Stimulated activated naive CD8-positive, alpha-beta T cell treated with anti-CD3 and anti-CD28 coated beads, Interleukin-15, Interleukin-2, amounts not matched to agents 100 ng/mL and 50 ng/mL, for 24 hours (primary cell): Measurements from ENCODE around the gene IL17D.
"Not testable (repeated sequence)": the region's sequence is repeated elsewhere in the genome, so short reads cannot be mapped to it uniquely, and the experiment has no call there.

Experiments
- H3K27ac Mint-ChIP-seq: one replicate; pipeline ENCODE4 v1.8.0; 2021; ENCODE audit warnings: mild to moderate bottlenecking, mixed read lengths
- H3K27me3 Mint-ChIP-seq: one replicate; pipeline ENCODE4 v1.8.0; 2021; ENCODE audit warnings: mixed read lengths
- H3K36me3 Mint-ChIP-seq: one replicate; pipeline ENCODE4 v1.8.0; 2021; ENCODE audit warnings: low read depth, mixed read lengths
- H3K4me1 Mint-ChIP-seq: one replicate; pipeline ENCODE4 v1.8.0; 2021; ENCODE audit warnings: low read depth, mixed read lengths
- H3K4me3 Mint-ChIP-seq: one replicate; pipeline ENCODE4 v1.8.0; 2021; ENCODE audit warnings: mild to moderate bottlenecking, mixed read lengths
- H3K9me3 Mint-ChIP-seq: one replicate; pipeline ENCODE4 v1.8.0; 2021; ENCODE audit warnings: mixed read lengths

Gene IL17D

GRCh38 chr13:20721058-20721453 lies 17.6 kb downstream of the IL17D start:
- Mint-ChIP-seq H3K27me3 (peaks cover 17% of the 10 kb centered on the region), H3K27ac (no peak overlapping the region), H3K36me3 (no peaks in the 10 kb centered on the region), H3K4me1 (peaks cover 8% of the 10 kb centered on the region), H3K9me3 (no peaks in the 10 kb centered on the region), H3K4me3 (no peak overlapping the region)

GRCh38 chr13:20721454-20722357 lies 18.2 kb downstream of the IL17D start:
- Mint-ChIP-seq H3K27me3 (peaks cover 17% of the 10 kb centered on the region), H3K9me3 (no peaks in the 10 kb centered on the region), H3K27ac (no peak overlapping the region), H3K4me3 (peak overlapping the region; percentile 48), H3K4me1 (peaks cover 8% of the 10 kb centered on the region), H3K36me3 (no peaks in the 10 kb centered on the region)

GRCh38 chr13:20727856-20728255 lies 24.4 kb downstream of the IL17D start:
- H3K27ac Mint-ChIP-seq = no peak overlapping the region
- peaks cover 4% of the 10 kb centered on the region for H3K27me3 Mint-ChIP-seq
- H3K4me1 Mint-ChIP-seq = peaks cover 2% of the 10 kb centered on the region
- H3K36me3 Mint-ChIP-seq = peaks cover 21% of the 10 kb centered on the region
- no peaks in the 10 kb centered on the region for H3K9me3 Mint-ChIP-seq
- H3K4me3 Mint-ChIP-seq = no peak overlapping the region

GRCh38 chr13:20728579-20729311 lies 25.2 kb downstream of the IL17D start:
- no peaks in the 10 kb centered on the region for H3K4me1 Mint-ChIP-seq

GRCh38 chr13:20729633-20730585 lies 26.4 kb downstream of the IL17D start:
- no peak overlapping the region for H3K27ac Mint-ChIP-seq

More at GRCh38 chr13:20728579-20729311, 25.2 kb downstream of the IL17D start:
- Mint-ChIP-seq H3K36me3 (peaks cover 21% of the 10 kb centered on the region), H3K9me3 (no peaks in the 10 kb centered on the region), H3K4me3 (no peak overlapping the region), H3K27ac (no peak overlapping the region), H3K27me3 (no peaks in the 10 kb centered on the region)

GRCh38 chr13:20738616-20739015 lies 35.1 kb downstream of the IL17D start:
- H3K4me3 Mint-ChIP-seq = no peak overlapping the region
- no peaks in the 10 kb centered on the region for H3K4me1 Mint-ChIP-seq
- H3K9me3 Mint-ChIP-seq = no peaks in the 10 kb centered on the region
- peaks cover 17% of the 10 kb centered on the region for H3K36me3 Mint-ChIP-seq
- H3K27ac Mint-ChIP-seq = no peak overlapping the region
- H3K27me3 Mint-ChIP-seq = no peaks in the 10 kb centered on the region

More at GRCh38 chr13:20729633-20730585, 26.4 kb downstream of the IL17D start:
- Mint-ChIP-seq H3K4me3 (no peak overlapping the region), H3K36me3 (peaks cover 21% of the 10 kb centered on the region), H3K27me3 (no peaks in the 10 kb centered on the region), H3K9me3 (no peaks in the 10 kb centered on the region), H3K4me1 (no peaks in the 10 kb centered on the region)

GRCh38 chr13:20740021-20740420 lies 36.5 kb downstream of the IL17D start:
- Mint-ChIP-seq H3K27ac (no peak overlapping the region), H3K9me3 (no peaks in the 10 kb centered on the region), H3K4me1 (no peaks in the 10 kb centered on the region), H3K36me3 (peaks cover 24% of the 10 kb centered on the region), H3K27me3 (no peaks in the 10 kb centered on the region), H3K4me3 (no peak overlapping the region)

GRCh38 chr13:20743830-20744404 lies 40.4 kb downstream of the IL17D start:
- not testable (repeated sequence) for H3K4me3 Mint-ChIP-seq, H3K9me3 Mint-ChIP-seq, H3K4me1 Mint-ChIP-seq, H3K27me3 Mint-ChIP-seq, H3K27ac Mint-ChIP-seq
- H3K36me3 Mint-ChIP-seq = peaks cover 40% of the 10 kb centered on the region

- Mint-ChIP-seq H3K27ac (no peak overlapping the region), H3K36me3 (peaks cover 60% of the 10 kb centered on the region)
These were observed 45.9 kb downstream of the IL17D start for GRCh38 chr13:20749377-20749776.

GRCh38 chr13:20754009-20754408 lies 50.5 kb downstream of the IL17D start:
- Mint-ChIP-seq H3K4me3 (no peak overlapping the region), H3K9me3 (peaks cover 40% of the 10 kb centered on the region), H3K27me3 (no peaks in the 10 kb centered on the region), H3K27ac (no peak overlapping the region), H3K4me1 (no peaks in the 10 kb centered on the region), H3K36me3 (peaks cover 65% of the 10 kb centered on the region)

More at GRCh38 chr13:20749377-20749776, 45.9 kb downstream of the IL17D start:
- Mint-ChIP-seq H3K4me3 (no peak overlapping the region), H3K27me3 (no peaks in the 10 kb centered on the region), H3K9me3 (peaks cover 44% of the 10 kb centered on the region), H3K4me1 (no peaks in the 10 kb centered on the region)

- Mint-ChIP-seq H3K4me1 (no peaks in the 10 kb centered on the region), H3K9me3 (peaks cover 4% of the 10 kb centered on the region), H3K36me3 (peaks cover 26% of the 10 kb centered on the region), H3K27ac (no peak overlapping the region), H3K27me3 (no peaks in the 10 kb centered on the region), H3K4me3 (no peak overlapping the region)
These were observed 57.4 kb downstream of the IL17D start for GRCh38 chr13:20760872-20761271.

- H3K9me3 Mint-ChIP-seq = peaks cover 25% of the 10 kb centered on the region
These were observed 63.9 kb downstream of the IL17D start for GRCh38 chr13:20767309-20767943.

GRCh38 chr13:20769091-20769490 lies 65.6 kb downstream of the IL17D start:
- Mint-ChIP-seq H3K4me3 (no peak overlapping the region), H3K36me3 (peaks cover 68% of the 10 kb centered on the region), H3K27me3 (no peaks in the 10 kb centered on the region), H3K27ac (no peak overlapping the region), H3K4me1 (peaks cover 45% of the 10 kb centered on the region), H3K9me3 (peaks cover 25% of the 10 kb centered on the region)

More at GRCh38 chr13:20767309-20767943, 63.9 kb downstream of the IL17D start:
- H3K36me3 Mint-ChIP-seq = peaks cover 59% of the 10 kb centered on the region
- H3K27ac Mint-ChIP-seq = no peak overlapping the region
- H3K4me3 Mint-ChIP-seq = no peak overlapping the region
- no peaks in the 10 kb centered on the region for H3K27me3 Mint-ChIP-seq
- H3K4me1 Mint-ChIP-seq = peaks cover 32% of the 10 kb centered on the region

- Mint-ChIP-seq H3K4me3 (peak overlapping the region; percentile 4), H3K36me3 (peaks cover 71% of the 10 kb centered on the region)
These were observed 66.3 kb downstream of the IL17D start for GRCh38 chr13:20769834-20770233.

More at GRCh38 chr13:20769834-20770233, 66.3 kb downstream of the IL17D start:
- peaks cover 52% of the 10 kb centered on the region for H3K4me1 Mint-ChIP-seq
- H3K27me3 Mint-ChIP-seq = no peaks in the 10 kb centered on the region
- peaks cover 25% of the 10 kb centered on the region for H3K9me3 Mint-ChIP-seq
- peak overlapping the region; percentile 29 for H3K27ac Mint-ChIP-seq
